GM10248 (cell line): ENCODE data around the gene GREB1L.

Experiments
- CTCF ChIA-PET: fragments of 300-600 bp; sonication (Branson Sonifier 250); formaldehyde crosslinking; extraction: SDS; loops from one replicate; lab custom pipeline; 2021; ENCODE audit warnings: antibody characterized with exemption; lab: Yijun Ruan, JAX
- POLR2A ChIA-PET: fragments of 350-650 bp; sonication (Branson Sonifier 250); formaldehyde crosslinking; extraction: SDS; loops from one replicate; lab custom pipeline; 2020; ENCODE audit warnings: antibody characterized with exemption; lab: Yijun Ruan, JAX
- DNase-seq: peaks from one replicate; pipeline ENCODE4 v3.0.0; 2012; ENCODE audit errors: extremely low spot score
- TF ChIP-seq, protein P1 (sequence below): IDR thresholded peaks from 2 replicates; pipeline ENCODE4 v1.5.1; 2012; ENCODE audit warnings: mild to moderate bottlenecking, low read depth; ENCODE audit errors: extremely low read depth, missing control alignments, control extremely low read depth

Gene GREB1L

DNA sequence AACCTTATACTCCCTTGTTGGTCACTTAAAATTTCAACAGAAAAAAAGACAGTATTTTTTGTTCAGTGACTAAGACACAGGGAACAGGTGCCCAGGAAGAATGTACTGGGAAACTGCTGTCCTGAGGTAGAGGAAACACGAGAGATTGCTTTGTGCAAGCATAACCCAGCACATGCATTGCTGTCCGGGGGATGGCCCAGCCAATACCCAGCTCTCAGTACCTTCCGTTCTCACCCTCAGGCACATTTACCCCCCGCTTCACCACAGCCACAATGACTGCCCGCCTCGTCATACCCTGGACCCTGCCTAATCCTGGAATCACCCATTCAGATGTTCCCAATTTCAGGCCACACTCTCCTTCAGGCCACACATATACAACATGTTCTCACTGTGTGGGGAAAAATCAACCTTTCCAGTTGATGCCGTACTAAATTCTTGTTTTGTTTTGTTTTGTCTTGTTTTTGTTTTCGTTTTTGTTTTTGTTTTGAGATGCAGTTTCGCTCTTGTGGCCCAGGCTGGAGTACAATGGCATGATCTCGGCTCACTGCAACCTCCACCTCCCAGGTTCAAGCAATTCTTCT lies 217.8 kb downstream of the GREB1L start:
- POLR2A ChIA-PET = interaction anchor here (0.5 kb wide), 1 partner anchor 199 kb away, joined by 6 read pairs; no protein-coding TSS in a partner anchor
- CTCF ChIA-PET = interaction anchor here (1.3 kb wide), 1 partner anchor 15 kb away, joined by 4 read pairs; no protein-coding TSS in a partner anchor
- TF ChIP-seq, protein P1, sequence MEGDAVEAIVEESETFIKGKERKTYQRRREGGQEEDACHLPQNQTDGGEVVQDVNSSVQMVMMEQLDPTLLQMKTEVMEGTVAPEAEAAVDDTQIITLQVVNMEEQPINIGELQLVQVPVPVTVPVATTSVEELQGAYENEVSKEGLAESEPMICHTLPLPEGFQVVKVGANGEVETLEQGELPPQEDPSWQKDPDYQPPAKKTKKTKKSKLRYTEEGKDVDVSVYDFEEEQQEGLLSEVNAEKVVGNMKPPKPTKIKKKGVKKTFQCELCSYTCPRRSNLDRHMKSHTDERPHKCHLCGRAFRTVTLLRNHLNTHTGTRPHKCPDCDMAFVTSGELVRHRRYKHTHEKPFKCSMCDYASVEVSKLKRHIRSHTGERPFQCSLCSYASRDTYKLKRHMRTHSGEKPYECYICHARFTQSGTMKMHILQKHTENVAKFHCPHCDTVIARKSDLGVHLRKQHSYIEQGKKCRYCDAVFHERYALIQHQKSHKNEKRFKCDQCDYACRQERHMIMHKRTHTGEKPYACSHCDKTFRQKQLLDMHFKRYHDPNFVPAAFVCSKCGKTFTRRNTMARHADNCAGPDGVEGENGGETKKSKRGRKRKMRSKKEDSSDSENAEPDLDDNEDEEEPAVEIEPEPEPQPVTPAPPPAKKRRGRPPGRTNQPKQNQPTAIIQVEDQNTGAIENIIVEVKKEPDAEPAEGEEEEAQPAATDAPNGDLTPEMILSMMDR = no peak
- no peak for DNase-seq

DNA sequence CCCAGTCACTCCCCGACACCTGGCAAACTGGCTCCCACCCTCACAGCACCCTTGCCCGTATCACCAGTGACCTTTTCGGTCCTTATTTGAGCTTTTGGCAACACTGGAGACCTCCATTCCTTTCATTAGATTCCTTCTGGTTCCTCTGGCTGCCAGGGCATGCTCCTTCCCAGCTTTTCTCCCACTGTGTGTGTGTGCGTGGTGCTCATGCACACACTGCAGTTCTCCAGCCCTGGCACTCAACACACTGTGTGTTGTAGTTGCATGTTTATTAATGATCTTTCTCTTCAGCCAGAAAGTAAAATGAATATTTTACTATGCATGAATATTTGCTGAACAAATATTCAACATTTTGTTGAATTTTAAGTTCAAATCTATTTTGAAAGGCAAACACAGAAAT lies 219.4 kb downstream of the GREB1L start:
- POLR2A ChIA-PET = no interaction called here
- TF ChIP-seq, protein P1 = no peak
- DNase-seq = no peak
- CTCF ChIA-PET = interaction anchor here (1.4 kb wide), 1 partner anchor 28 kb away, joined by 3 read pairs; no protein-coding TSS in a partner anchor

DNA sequence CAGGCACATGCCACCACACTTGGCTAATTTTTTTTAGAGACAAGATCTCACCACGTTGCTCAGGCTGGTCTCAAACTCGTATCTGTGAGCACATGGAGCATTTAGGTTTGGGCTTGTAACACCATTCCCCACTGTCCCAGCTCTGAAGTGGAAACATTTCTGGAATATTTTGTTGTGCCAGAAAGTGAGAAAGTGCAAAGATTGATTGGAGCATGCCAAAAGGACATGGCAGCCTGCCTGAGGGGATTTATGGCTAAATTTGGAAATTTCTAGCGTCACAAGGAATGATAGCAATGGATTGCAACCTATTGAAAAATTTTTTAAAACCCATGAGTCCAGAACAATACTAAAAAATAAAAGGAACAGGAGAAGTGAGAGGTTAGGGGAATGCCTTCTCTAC lies 221.7 kb downstream of the GREB1L start:
- POLR2A ChIA-PET = no interaction called here
- DNase-seq = no peak
- CTCF ChIA-PET = interaction anchor here (0.6 kb wide), 1 partner anchor 1621 kb away, joined by 3 read pairs; no protein-coding TSS in a partner anchor
- TF ChIP-seq, protein P1 = no peak

DNA sequence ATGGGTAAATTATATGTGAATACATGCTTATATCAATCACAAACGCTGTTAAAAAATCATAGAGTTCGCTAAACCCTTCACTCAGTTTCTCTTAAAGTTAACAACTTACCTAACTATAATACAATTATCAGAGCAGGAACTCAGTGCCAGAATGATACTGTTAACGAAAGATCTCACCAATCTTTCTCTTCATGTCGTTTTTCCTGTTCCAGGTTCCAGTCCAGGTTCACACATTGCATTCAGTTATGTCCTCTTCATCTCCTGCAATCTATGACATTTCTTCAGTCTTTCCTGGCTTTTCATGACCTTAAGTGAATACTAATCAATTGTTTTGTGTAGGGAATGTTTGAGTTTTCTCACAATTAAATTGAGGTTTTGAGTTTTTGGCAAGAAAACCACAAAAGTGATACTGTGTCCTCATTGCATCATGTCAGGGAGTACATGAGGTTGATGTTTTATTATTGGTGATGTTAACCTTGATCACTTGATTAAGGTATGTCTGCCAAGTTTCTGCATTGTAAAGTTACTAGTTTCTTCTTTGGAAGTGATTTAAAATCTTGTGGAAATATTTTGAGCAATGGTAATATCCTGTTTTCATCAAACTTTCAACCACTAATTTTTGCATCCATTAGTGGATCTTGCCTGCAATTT lies 226.6 kb downstream of the GREB1L start:
- CTCF ChIA-PET = no interaction called here
- TF ChIP-seq, protein P1 = no peak
- DNase-seq = no peak
- POLR2A ChIA-PET = no interaction called here

DNA sequence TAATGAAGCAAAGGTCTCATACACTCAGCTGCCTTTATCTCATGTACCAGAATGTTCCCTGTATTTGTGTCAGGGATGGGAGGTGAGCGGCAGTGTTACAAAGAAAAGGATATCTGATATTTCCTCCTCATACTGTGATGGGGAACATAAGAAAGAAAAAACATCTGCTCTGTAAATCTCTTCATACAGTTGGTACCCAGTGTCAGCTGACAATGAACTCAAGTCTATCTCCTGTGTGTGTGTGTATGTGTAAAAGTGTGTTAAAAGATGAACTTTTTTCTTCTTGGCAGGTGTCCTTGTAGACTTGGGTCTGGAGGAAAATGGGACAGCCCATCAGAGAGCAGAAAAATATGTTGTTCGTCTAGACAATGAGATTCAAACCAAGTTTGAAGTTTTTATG lies 230.7 kb downstream of the GREB1L start:
- CTCF ChIA-PET = interaction anchor here (1.4 to 1.6 kb wide), 2 partner anchors 31 to 36 kb away, joined by 3 to 4 read pairs; no protein-coding TSS in a partner anchor
- POLR2A ChIA-PET = no interaction called here
- TF ChIP-seq, protein P1 = no peak
- DNase-seq = no peak

DNA sequence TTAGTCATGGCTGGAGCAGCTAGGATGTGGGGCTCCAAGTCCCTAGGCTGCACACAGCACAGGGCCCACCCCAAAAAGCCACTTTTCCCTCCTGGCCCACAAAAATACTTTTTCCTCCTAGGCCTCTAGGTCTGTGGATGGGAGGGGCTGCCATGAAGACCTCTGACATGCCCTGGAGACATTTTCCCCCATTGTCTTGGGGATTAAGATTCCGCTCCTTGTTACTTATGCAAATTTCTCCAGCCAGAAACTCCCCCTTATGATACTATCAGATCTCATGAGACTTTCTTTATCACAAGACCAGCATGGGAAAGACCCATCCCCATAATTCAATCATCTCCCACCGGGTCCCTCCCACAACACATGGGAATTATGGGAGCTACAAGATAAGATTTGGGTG lies 232.6 kb downstream of the GREB1L start:
- DNase-seq = no peak
- TF ChIP-seq, protein P1 = no peak
- POLR2A ChIA-PET = no interaction called here
- CTCF ChIA-PET = interaction anchor here (1.5 kb wide), 1 partner anchor 9 kb away, joined by 3 read pairs; no protein-coding TSS in a partner anchor
